ENCODE data around the gene OPRM1. TPM values are rescaled to one million over a fixed set of nuclear protein-coding genes. Genes with fewer than 3 reads are reported as not detected.

OPRM1 gene
- total RNA-seq, 2 donors from 2014 or later, result 3.1 TPM; not detected in 1

DNA sequence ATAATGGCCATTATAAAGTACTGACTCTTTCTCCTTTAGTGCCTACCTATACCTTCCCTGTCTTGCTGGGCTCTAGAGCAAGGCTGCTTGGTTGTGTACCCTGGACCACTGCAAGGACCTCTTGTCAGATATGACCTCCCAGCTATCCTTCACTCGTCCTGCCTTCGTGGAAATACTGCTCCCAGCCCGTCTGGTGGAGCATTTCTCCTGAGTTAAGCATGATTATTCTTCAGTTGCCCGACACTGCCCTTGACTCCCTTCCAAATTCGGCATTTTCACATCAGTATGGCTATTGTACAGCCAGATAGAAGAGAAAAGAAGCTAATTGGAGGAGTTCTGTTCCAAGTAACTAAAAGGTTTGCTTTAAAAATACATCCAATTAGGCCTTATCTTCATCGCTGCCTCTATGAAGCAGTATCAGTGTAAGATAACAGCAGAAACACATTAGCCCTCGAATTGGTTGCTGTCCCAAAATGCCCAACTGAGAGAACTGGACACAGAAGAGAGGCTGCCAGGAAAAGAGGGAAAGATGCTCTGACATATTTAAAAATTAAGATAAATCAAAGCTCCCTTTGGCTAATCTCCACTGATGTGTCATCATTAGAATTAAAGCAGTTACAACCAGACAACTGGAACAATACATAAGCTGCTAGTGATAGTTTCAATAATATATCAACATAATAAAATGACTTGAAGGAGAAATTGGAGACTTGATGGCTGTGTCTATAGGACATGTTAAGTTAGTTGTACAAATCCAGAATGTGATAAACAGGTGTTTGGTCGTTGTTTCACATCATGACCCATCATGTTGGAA, 54.4 kb downstream of the OPRM1 start:
- DNase-seq, result no peak
- TF ChIP-seq, protein P1, sequence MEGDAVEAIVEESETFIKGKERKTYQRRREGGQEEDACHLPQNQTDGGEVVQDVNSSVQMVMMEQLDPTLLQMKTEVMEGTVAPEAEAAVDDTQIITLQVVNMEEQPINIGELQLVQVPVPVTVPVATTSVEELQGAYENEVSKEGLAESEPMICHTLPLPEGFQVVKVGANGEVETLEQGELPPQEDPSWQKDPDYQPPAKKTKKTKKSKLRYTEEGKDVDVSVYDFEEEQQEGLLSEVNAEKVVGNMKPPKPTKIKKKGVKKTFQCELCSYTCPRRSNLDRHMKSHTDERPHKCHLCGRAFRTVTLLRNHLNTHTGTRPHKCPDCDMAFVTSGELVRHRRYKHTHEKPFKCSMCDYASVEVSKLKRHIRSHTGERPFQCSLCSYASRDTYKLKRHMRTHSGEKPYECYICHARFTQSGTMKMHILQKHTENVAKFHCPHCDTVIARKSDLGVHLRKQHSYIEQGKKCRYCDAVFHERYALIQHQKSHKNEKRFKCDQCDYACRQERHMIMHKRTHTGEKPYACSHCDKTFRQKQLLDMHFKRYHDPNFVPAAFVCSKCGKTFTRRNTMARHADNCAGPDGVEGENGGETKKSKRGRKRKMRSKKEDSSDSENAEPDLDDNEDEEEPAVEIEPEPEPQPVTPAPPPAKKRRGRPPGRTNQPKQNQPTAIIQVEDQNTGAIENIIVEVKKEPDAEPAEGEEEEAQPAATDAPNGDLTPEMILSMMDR (IDR thresholded peaks at IDR 0.05), result no peak
- no peak for TF ChIP-seq POLR2A (IDR thresholded peaks at IDR 0.05)
- Histone ChIP-seq H3K27me3 (no peaks in the 10 kb centered on the region), H3K4me1 (no peaks in the 10 kb centered on the region), H3K4me3 (no peak overlapping the region), H3K27ac (no peak overlapping the region), H3K9me3 (no peaks in the 10 kb centered on the region), H3K36me3 (replicated peaks in 1 of 2; ENCODE audit: insufficient read depth in 1 of 2, low read depth in 2 of 2) (no peaks in the 10 kb centered on the region)
- intact Hi-C loops (cut with DNase I), result no loop called here
- 67 to 73% methylated on average over 8 of the region's 8 CpGs for WGBS, 2 donors
- no peak for ATAC-seq

- WGBS, 2 donors, result 78 to 81% methylated on average over 5 of the region's 5 CpGs
- no peak for TF ChIP-seq POLR2A (IDR thresholded peaks at IDR 0.05)
- TF ChIP-seq, protein P1 (IDR thresholded peaks at IDR 0.05), result no peak
- no peaks in the 10 kb centered on the region for H3K27me3 ChIP-seq
- H3K4me3 ChIP-seq, result no peak overlapping the region
- intact Hi-C loops (cut with DNase I), result no loop called here
- no peaks in the 10 kb centered on the region for H3K36me3 ChIP-seq (replicated peaks in 1 of 2; ENCODE audit: insufficient read depth in 1 of 2, low read depth in 2 of 2)
- no peaks in the 10 kb centered on the region for H3K9me3 ChIP-seq
- DNase-seq (no peak), ATAC-seq (no peak)
- H3K4me1 ChIP-seq, result no peaks in the 10 kb centered on the region
- no peak overlapping the region for H3K27ac ChIP-seq
These were observed 56.5 kb downstream of the OPRM1 start for GRCh38 chr6:154095571-154095970.

DNA sequence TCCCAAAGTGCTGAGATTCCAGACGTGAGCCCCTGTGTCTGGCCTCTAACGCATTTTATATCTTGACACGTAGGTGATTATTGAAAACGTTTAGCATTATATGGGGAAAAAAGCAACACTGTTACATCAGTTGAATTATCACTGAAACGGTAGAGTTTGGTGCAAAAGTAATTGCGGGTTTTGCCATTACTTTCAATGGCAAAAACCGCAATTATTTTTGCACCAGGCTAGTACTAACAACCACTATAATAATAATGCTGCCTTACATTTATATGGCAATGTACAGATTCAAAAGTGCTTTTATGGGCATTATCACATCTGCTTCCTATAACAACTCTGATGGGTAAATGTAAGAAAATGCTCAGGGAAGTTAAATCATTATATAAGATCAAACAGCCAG, 57.3 kb downstream of the OPRM1 start:
- Histone ChIP-seq H3K4me1 (no peaks in the 10 kb centered on the region), H3K4me3 (no peak overlapping the region), H3K36me3 (replicated peaks in 1 of 2; ENCODE audit: insufficient read depth in 1 of 2, low read depth in 2 of 2) (no peaks in the 10 kb centered on the region), H3K27ac (no peak overlapping the region), H3K27me3 (no peaks in the 10 kb centered on the region), H3K9me3 (no peaks in the 10 kb centered on the region)
- WGBS, 2 donors, result 71 to 80% methylated on average over 7 of the region's 7 CpGs
- no peak for DNase-seq
- TF ChIP-seq, protein P1 (IDR thresholded peaks at IDR 0.05), result no peak
- no peak for TF ChIP-seq POLR2A (IDR thresholded peaks at IDR 0.05)
- no peak for ATAC-seq
- intact Hi-C loops (cut with DNase I), result no loop called here

- WGBS, 2 donors, result 59% methylated on average over 3 of the region's 3 CpGs
- intact Hi-C loops (cut with DNase I), result no loop called here
- Histone ChIP-seq H3K9me3 (no peaks in the 10 kb centered on the region), H3K36me3 (replicated peaks in 1 of 2; ENCODE audit: insufficient read depth in 1 of 2, low read depth in 2 of 2) (no peaks in the 10 kb centered on the region), H3K4me3 (no peak overlapping the region), H3K27ac (no peak overlapping the region), H3K4me1 (no peaks in the 10 kb centered on the region), H3K27me3 (no peaks in the 10 kb centered on the region)
- ATAC-seq, result no peak
- TF ChIP-seq, protein P1 (IDR thresholded peaks at IDR 0.05), result no peak
- no peak for TF ChIP-seq POLR2A (IDR thresholded peaks at IDR 0.05)
- DNase-seq, result no peak
These were observed 57.8 kb downstream of the OPRM1 start for GRCh38 chr6:154096834-154097233.

DNA sequence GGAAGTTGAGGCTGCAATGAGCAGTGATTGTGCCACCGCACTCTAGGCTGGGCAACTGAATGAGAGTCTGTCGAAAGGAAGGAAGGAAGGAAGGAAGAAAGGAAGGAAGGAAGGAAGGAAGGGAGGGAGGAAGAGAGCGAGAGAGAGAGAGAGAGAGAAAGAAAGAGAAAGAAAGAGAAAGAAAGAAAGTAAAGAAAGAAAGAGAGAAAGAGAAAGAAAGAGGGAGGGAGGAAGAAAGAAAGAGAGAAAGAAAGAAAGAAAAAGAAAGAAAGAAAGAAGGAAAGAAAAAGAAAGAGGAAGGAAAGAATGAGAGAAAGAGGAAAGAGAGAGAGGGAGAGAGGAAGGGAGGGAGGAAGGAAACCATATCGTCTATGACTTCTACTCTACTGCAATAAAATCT, 60.2 kb downstream of the OPRM1 start:
- DNase-seq (no peak), ATAC-seq (no peak)
- H3K4me3 ChIP-seq, result no peak overlapping the region
- intact Hi-C loops (cut with DNase I), result no loop called here
- no peak for TF ChIP-seq POLR2A (IDR thresholded peaks at IDR 0.05)
- TF ChIP-seq, protein P1 (IDR thresholded peaks at IDR 0.05), result no peak
- no peaks in the 10 kb centered on the region for H3K36me3 ChIP-seq (replicated peaks in 1 of 2; ENCODE audit: insufficient read depth in 1 of 2, low read depth in 2 of 2)
- H3K27me3 ChIP-seq, result no peaks in the 10 kb centered on the region
- 76 to 86% methylated on average over 3 to 4 of the region's 4 CpGs for WGBS, 2 donors
- no peaks in the 10 kb centered on the region for H3K9me3 ChIP-seq
- H3K4me1 ChIP-seq, result no peaks in the 10 kb centered on the region
- no peak overlapping the region for H3K27ac ChIP-seq

Data from body of pancreas (tissue), 4 donors.